ENCODE results near the gene NAA25. TPM values are rescaled to one million over a fixed set of nuclear protein-coding genes. Genes with fewer than 3 reads are reported as not detected.
"Not testable (repeated sequence)": the region's sequence is repeated elsewhere in the genome, so short reads cannot be mapped to it uniquely, and the experiment has no call there.

The NAA25 gene
- total RNA-seq, 1 donor, result 28.0 TPM

- DNase-seq (ENCODE audit: low read depth), result no peak
- no peak for TF ChIP-seq CTCF (IDR thresholded peaks at IDR 0.05; ENCODE audit: insufficient read depth, low read length)
- H3K4me3 ChIP-seq (ENCODE audit: low read depth, low read length), result no peak overlapping the region
Measured at GRCh38 chr12:112008918-112009317, 99.7 kb downstream of the NAA25 start.

- no peak for DNase-seq (ENCODE audit: low read depth)
- no peak for TF ChIP-seq CTCF (IDR thresholded peaks at IDR 0.05; ENCODE audit: insufficient read depth, low read length)
- H3K4me3 ChIP-seq (ENCODE audit: low read depth, low read length), result no peak overlapping the region
Measured at GRCh38 chr12:112007945-112008344, 100.6 kb downstream of the NAA25 start.

GRCh38 chr12:112005419-112006395, 102.9 kb downstream of the NAA25 start:
- peak; percentile 18 for DNase-seq (ENCODE audit: low read depth)
- no peak overlapping the region for H3K4me3 ChIP-seq (ENCODE audit: low read depth, low read length)
- TF ChIP-seq CTCF (IDR thresholded peaks at IDR 0.05; ENCODE audit: insufficient read depth, low read length), result no peak

- TF ChIP-seq CTCF (IDR thresholded peaks at IDR 0.05; ENCODE audit: insufficient read depth, low read length), result no peak
- DNase-seq (ENCODE audit: low read depth), result no peak
- no peak overlapping the region for H3K4me3 ChIP-seq (ENCODE audit: low read depth, low read length)
Measured at GRCh38 chr12:112004041-112004440, 104.5 kb downstream of the NAA25 start.

- H3K4me3 ChIP-seq (ENCODE audit: low read depth, low read length), result no peak overlapping the region
- no peak for TF ChIP-seq CTCF (IDR thresholded peaks at IDR 0.05; ENCODE audit: insufficient read depth, low read length)
- peak; percentile 57 for DNase-seq (ENCODE audit: low read depth)
Measured at GRCh38 chr12:112001576-112001975, 107.0 kb downstream of the NAA25 start.

- no peak for DNase-seq (ENCODE audit: low read depth)
- no peak for TF ChIP-seq CTCF (IDR thresholded peaks at IDR 0.05; ENCODE audit: insufficient read depth, low read length)
- no peak overlapping the region for H3K4me3 ChIP-seq (ENCODE audit: low read depth, low read length)
Measured at GRCh38 chr12:112000820-112001219, 107.8 kb downstream of the NAA25 start.

GRCh38 chr12:111999129-111999528, 109.5 kb downstream of the NAA25 start:
- H3K4me3 ChIP-seq (ENCODE audit: low read depth, low read length); DNase-seq (ENCODE audit: low read depth): not testable (repeated sequence)

Data from fibroblast of the aortic adventitia (primary cell).